NCI-H1048 (cell line): ENCODE measurements around the gene CMIP.

Experiments used
- DNase-seq: peaks from one replicate; lab custom pipeline; 2025; lab: John Stamatoyannopoulos, UW

Gene CMIP

GRCh38 chr16:81586977-81587625, 142.5 kb downstream of the CMIP start:
- no peak for DNase-seq

GRCh38 chr16:81587626-81588160, 143.1 kb downstream of the CMIP start:
- DNase-seq, result no peak

DNA sequence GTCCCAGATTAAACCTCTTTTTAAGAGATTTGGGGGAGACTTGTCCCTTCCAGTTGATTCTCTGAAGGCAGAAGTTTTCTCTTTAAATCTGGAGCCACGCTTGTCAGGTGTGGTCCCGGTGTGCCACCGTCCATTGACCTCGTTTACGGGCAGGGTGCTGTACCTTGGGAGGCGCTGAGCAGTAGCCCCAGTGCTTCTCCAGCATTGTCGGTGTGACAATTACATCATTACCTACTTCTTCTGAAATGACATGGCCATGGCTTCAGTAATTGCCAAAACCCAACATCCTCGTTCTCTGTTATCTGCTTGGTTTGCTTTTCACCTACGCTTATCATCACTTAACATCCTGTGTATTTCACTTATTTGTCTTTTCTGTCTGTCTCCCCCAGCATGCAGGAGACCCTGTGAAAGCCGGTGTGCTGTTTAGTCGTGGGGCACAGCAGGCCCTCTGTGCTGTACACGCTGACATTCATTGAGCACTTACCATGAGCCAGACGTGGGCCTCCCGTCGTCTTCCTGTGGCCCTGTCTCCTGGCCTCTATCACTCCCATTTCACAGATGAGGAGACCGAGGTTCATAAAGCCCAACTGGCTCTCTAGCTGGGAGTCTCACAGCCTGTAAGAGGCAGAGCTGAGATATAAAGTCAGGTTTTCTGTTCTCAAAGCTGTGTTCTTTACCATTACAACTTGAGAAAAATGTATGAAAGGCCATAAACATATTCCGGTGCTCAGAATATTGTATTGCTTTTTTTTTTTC, 143.9 kb downstream of the CMIP start:
- DNase-seq, result no peak

- DNase-seq, result no peak
Measured at GRCh38 chr16:81589975-81590650, 145.5 kb downstream of the CMIP start.

GRCh38 chr16:81590714-81591544, 146.3 kb downstream of the CMIP start:
- DNase-seq, result no peak

DNA sequence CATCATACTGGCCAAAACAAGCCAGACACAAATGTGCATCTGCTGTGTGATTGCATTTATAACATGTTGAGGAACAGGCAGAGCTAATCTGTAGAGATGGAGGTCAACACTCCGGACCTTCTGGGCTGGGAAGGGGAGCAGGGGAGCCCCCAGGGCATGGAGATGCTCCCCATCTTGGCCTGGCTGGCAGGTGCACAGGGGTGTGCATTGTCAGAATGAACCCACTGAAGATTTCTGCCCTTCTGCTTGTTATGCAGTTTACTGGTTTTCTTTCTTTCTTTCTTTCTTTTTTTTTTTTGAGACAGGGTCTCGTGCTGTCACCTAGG, 146.9 kb downstream of the CMIP start:
- no peak for DNase-seq

- no peak for DNase-seq
Measured at GRCh38 chr16:81592353-81592866, 147.8 kb downstream of the CMIP start.

- no peak for DNase-seq
Measured at GRCh38 chr16:81593481-81593880, 148.9 kb downstream of the CMIP start.

DNA sequence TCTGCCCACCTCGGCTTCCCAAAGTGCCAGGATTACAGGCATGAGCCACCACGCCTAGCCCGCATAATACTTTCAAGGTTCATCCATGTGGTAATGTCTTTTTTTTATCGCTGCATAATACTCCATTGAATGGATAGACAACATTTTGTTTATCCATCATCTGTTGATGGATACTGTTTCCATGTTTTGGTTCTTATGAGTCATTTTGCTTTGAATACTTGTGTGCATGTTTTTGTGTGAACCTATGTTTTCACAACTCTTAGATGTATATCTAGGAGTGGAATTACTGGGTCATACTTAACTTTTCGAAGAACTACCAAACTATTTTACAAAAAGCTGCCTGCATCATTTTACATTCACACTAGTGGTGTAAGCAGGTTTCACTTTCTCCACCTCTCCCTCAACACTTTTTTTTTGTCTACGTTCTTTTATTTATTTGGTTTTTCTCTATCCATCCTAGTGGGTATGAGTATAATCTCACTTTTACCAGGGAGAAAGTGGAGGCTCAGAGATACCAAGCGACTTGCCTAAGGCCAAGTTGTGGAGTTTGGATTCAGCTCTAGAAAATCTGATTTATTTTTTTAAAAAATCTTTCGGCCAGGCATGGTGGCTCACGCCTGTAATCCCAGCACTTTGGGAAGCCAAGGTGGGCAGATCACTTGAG, 151.2 kb downstream of the CMIP start:
- no peak for DNase-seq

- no peak for DNase-seq
Measured at GRCh38 chr16:81597079-81597658, 152.6 kb downstream of the CMIP start.

DNA sequence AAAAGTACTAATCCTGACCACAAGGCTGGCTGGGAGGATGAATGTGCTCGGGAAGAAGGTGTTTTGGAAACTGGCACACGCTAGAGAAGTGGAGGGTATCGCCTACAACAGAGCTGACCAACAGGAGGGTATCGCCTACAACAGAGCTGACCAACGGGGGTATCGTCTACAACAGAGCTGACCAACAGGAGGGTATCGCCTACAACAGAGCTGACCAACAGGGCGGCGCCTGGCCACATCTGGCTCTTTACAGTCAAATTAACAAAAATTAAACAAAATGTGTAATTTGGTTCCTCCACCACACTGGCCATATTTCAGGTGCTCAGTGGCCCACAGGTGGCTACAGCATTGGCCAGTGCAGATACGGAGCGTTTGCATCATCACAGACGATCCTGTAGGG, 153.5 kb downstream of the CMIP start:
- no peak for DNase-seq

GRCh38 chr16:81599034-81599744, 154.6 kb downstream of the CMIP start:
- DNase-seq, result no peak

DNA sequence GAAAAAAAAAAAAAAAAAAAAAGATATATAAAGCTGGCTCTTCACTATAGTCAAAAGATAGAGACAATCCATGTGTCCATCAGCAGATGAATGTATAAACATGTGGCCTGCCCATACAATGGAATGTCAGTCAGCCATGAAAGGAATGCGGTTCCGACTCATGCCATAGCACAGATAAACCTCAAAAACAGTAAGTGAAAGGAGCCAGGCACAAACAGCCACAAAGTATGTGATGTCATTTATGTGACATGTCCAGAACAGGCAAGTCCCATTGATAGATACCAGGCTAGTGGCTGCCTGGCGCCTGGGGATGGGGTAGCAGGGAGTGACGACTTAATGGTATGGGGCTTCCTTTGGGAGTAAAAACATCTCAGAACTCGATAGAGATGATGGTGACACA, 155.7 kb downstream of the CMIP start:
- DNase-seq, result no peak

GRCh38 chr16:81601008-81601428, 156.4 kb downstream of the CMIP start:
- DNase-seq, result no peak

DNA sequence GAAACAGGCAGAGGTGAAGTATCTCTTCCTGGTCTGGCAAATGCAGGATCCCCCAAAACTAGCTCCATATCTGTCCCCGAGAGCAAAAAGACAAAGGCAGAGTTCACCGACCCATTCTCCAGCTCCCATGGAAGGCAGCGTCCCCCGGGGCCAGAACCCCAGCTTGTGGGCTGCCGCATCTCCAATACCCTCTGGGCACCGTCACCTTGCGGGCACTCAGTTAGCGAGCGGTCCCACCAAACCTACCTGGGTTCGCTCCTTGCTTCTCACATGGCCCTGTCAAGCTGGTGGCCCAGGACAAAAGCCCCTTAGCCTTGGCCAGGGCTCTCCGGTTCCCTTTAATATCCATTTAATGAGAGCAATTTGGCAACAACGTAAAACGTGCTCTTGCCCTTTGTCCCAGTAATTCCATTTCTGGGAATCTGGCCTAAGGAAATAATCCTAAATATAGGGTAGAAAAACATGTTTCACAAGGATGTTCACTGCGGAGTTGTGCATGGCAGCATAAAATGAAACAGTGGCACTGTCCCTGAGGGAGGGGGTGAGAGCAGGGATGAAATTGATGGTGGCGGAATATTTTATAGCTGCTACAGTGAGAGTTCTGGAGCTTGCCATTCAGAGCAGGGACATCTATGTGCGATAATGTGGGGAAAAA, 157.1 kb downstream of the CMIP start:
- DNase-seq, result no peak

- DNase-seq, result no peak
Measured at GRCh38 chr16:81602256-81602776, 157.7 kb downstream of the CMIP start.

- DNase-seq, result no peak
Measured at GRCh38 chr16:81602792-81603191, 158.2 kb downstream of the CMIP start.

DNA sequence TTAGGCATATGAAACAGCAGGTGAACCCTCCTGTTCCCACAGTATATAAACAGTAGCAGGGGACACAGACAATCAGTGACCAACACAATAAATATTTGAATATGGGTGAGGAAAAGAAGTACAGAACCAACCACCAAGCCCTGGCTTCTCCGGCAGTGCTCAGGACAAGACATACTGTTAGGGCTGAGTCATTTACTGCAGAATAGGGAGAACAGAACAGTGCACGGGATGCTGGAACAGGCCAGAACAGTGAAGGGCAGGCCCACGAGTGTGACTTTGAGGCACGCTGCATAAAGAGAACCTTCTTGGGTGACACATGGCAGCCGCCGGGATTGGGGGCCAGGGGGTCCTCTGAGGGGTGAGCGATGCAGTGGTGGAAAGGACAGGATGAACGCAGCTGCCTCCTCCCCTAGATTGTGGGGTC, 160.4 kb downstream of the CMIP start:
- no peak for DNase-seq

- no peak for DNase-seq
Measured at GRCh38 chr16:81606039-81606438, 161.4 kb downstream of the CMIP start.

- DNase-seq, result no peak
Measured at GRCh38 chr16:81607006-81607405, 162.4 kb downstream of the CMIP start.
